Neural progenitor cell (in vitro differentiated cells): ENCODE results near the gene FOXA1. TPM values are rescaled to one million over a fixed set of nuclear protein-coding genes. Genes with fewer than 3 reads are reported as not detected.

ENCODE experiments used
- DNase-seq: peaks from one replicate; pipeline ENCODE4 v3.0.0-alpha.2; 2016; ENCODE audit warnings: low spot score
- H2AFZ ChIP-seq: fragments of 200-600 bp; sonication (generic); replicated peaks from 2 replicates; pipeline ENCODE4 v1.6.1; 2016; ENCODE audit warnings: antibody characterized with exemption
- H3F3A ChIP-seq: fragments of 200-600 bp; sonication (generic); 2 replicates; pipeline ENCODE4 v1.6.1; 2016; ENCODE audit warnings: antibody characterized with exemption, low read depth
- H3K27ac ChIP-seq: fragments of 200-600 bp; sonication (generic); 2 replicates; pipeline ENCODE4 v1.5.1; 2016; ENCODE audit warnings: mild to moderate bottlenecking
- H3K27me3 ChIP-seq: fragments of 200-600 bp; sonication (generic); 2 replicates; pipeline ENCODE4 v1.6.1; 2016; ENCODE audit warnings: mild to moderate bottlenecking, moderate library complexity
- H3K36me3 ChIP-seq: fragments of 200-600 bp; sonication (generic); 2 replicates; pipeline ENCODE4 v1.5.1; 2016
- H3K4me1 ChIP-seq: fragments of 200-600 bp; sonication (generic); 2 replicates; pipeline ENCODE4 v1.6.1; 2016; ENCODE audit warnings: mixed run types
- H3K4me2 ChIP-seq: fragments of 200-600 bp; sonication (generic); 2 replicates; pipeline ENCODE4 v1.6.1; 2016
- H3K4me3 ChIP-seq: fragments of 200-600 bp; sonication (generic); 2 replicates; pipeline ENCODE4 v1.5.1; 2016
- H3K79me2 ChIP-seq: fragments of 200-600 bp; sonication (generic); 2 replicates; pipeline ENCODE4 v1.6.1; 2016; ENCODE audit warnings: low read depth
- H3K9ac ChIP-seq: fragments of 200-600 bp; sonication (generic); 2 replicates; pipeline ENCODE4 v1.6.1; 2016
- H3K9me3 ChIP-seq: fragments of 200-600 bp; sonication (generic); 2 replicates; pipeline ENCODE4 v1.5.1; 2016; ENCODE audit warnings: low read depth
- H4K20me1 ChIP-seq: fragments of 200-600 bp; sonication (generic); 2 replicates; pipeline ENCODE4 v1.6.1; 2016; ENCODE audit warnings: low read depth
- H3K27ac Mint-ChIP-seq: 3 replicates; pipeline ENCODE4 v1.8.0; 2021; ENCODE audit warnings: mixed read lengths
- H3K27me3 Mint-ChIP-seq: 2 replicates; pipeline ENCODE4 v1.8.0; 2022; ENCODE audit warnings: low read depth, mild to moderate bottlenecking, inconsistent platforms, moderate library complexity, mixed read lengths; ENCODE audit not compliant: insufficient read depth
- H3K36me3 Mint-ChIP-seq: 3 replicates; pipeline ENCODE4 v1.8.0; 2021; ENCODE audit warnings: mixed read lengths
- H3K4me1 Mint-ChIP-seq: 3 replicates; pipeline ENCODE4 v1.8.0; 2021; ENCODE audit warnings: mixed read lengths
- H3K4me3 Mint-ChIP-seq: 3 replicates; pipeline ENCODE4 v1.8.0; 2021; ENCODE audit warnings: mild to moderate bottlenecking, moderate library complexity, mixed read lengths
- H3K9me3 Mint-ChIP-seq: 3 replicates; pipeline ENCODE4 v1.8.0; 2020; ENCODE audit warnings: mixed read lengths
- CTCF ChIP-seq: fragments of 200-600 bp; sonication (generic); IDR thresholded peaks from 2 replicates; pipeline ENCODE4 v1.5.1; 2017; ENCODE audit warnings: antibody characterized with exemption, mild to moderate bottlenecking
- EZH2 ChIP-seq: fragments of 200-600 bp; sonication (generic); IDR thresholded peaks from 2 replicates; pipeline ENCODE4 v1.6.1; 2017; ENCODE audit warnings: antibody characterized with exemption, mild to moderate bottlenecking, moderate library complexity
- EZH2phosphoT487 ChIP-seq: fragments of 200-600 bp; sonication (generic); IDR thresholded peaks from 2 replicates; pipeline ENCODE4 v1.6.1; 2017; ENCODE audit warnings: antibody characterized with exemption
- total RNA-seq: library from RNA; depleted of rRNA; stranded (reverse); fragments of >200 nt; gene quantifications from 2 replicates; pipeline ENCODE4 v1.2.3, GENCODE V29; 2015; ENCODE audit warnings: low replicate concordance

The FOXA1 gene
- total RNA-seq, 1 donor from 2014 or later = 0.06 TPM

- no peaks in the 10 kb centered on the region for H3K4me1 ChIP-seq
- no peaks in the 10 kb centered on the region for H3K36me3 ChIP-seq
- H3K79me2 ChIP-seq = no peaks in the 10 kb centered on the region
- TF ChIP-seq EZH2phosphoT487 (no peak), CTCF (no peak), EZH2 (no peak)
- no peak for DNase-seq
- Mint-ChIP-seq H3K27ac (no peak overlapping the region), H3K4me1 (peaks cover 6% of the 10 kb centered on the region), H3K4me3 (no peak overlapping the region), H3K9me3 (peaks cover 18% of the 10 kb centered on the region), H3K36me3 (no peaks in the 10 kb centered on the region), H3K27me3 (peaks cover 15% of the 10 kb centered on the region)
- no peaks in the 10 kb centered on the region for H4K20me1 ChIP-seq
- H3K4me3 ChIP-seq = no peak overlapping the region
- H3K4me2 ChIP-seq = no peak overlapping the region
- no peak overlapping the region for H2AFZ ChIP-seq
- no peak overlapping the region for H3K9ac ChIP-seq
- peaks cover 1% of the 10 kb centered on the region for H3F3A ChIP-seq
- peaks cover 34% of the 10 kb centered on the region for H3K27me3 ChIP-seq
- H3K27ac ChIP-seq = no peak overlapping the region
- H3K9me3 ChIP-seq = peaks cover 6% of the 10 kb centered on the region
Measured at GRCh38 chr14:37617864-37618365, 22.9 kb upstream of the FOXA1 start.

GRCh38 chr14:37616853-37617252 lies 21.8 kb upstream of the FOXA1 start:
- Mint-ChIP-seq H3K36me3 (no peaks in the 10 kb centered on the region), H3K4me3 (no peak overlapping the region), H3K27ac (no peak overlapping the region), H3K4me1 (peaks cover 6% of the 10 kb centered on the region), H3K9me3 (peaks cover 20% of the 10 kb centered on the region), H3K27me3 (peaks cover 13% of the 10 kb centered on the region)
- Histone ChIP-seq H2AFZ (no peak overlapping the region), H4K20me1 (no peaks in the 10 kb centered on the region), H3K4me3 (no peak overlapping the region), H3K9ac (no peak overlapping the region), H3F3A (no peaks in the 10 kb centered on the region), H3K79me2 (no peaks in the 10 kb centered on the region), H3K27ac (no peak overlapping the region), H3K36me3 (no peaks in the 10 kb centered on the region), H3K27me3 (peaks cover 23% of the 10 kb centered on the region), H3K9me3 (peaks cover 6% of the 10 kb centered on the region), H3K4me1 (no peaks in the 10 kb centered on the region), H3K4me2 (no peak overlapping the region)
- TF ChIP-seq EZH2 (no peak), EZH2phosphoT487 (no peak), CTCF (no peak)
- no peak for DNase-seq

GRCh38 chr14:37615582-37616289 lies 20.7 kb upstream of the FOXA1 start:
- Histone ChIP-seq H3K4me3 (no peak overlapping the region), H2AFZ (no peak overlapping the region), H3K27ac (no peak overlapping the region), H3F3A (no peaks in the 10 kb centered on the region), H4K20me1 (no peaks in the 10 kb centered on the region), H3K79me2 (no peaks in the 10 kb centered on the region), H3K36me3 (no peaks in the 10 kb centered on the region), H3K9ac (no peak overlapping the region), H3K27me3 (peaks cover 14% of the 10 kb centered on the region), H3K9me3 (peaks cover 6% of the 10 kb centered on the region), H3K4me1 (no peaks in the 10 kb centered on the region), H3K4me2 (no peak overlapping the region)
- Mint-ChIP-seq H3K4me1 (no peaks in the 10 kb centered on the region), H3K36me3 (no peaks in the 10 kb centered on the region), H3K9me3 (peaks cover 27% of the 10 kb centered on the region), H3K27me3 (peaks cover 8% of the 10 kb centered on the region), H3K4me3 (no peak overlapping the region), H3K27ac (no peak overlapping the region)
- TF ChIP-seq CTCF (no peak), EZH2phosphoT487 (no peak), EZH2 (no peak)
- no peak for DNase-seq
